Measurements from ENCODE around the gene MEIKIN.
"Not testable (repeated sequence)": the region's sequence is repeated elsewhere in the genome, so short reads cannot be mapped to it uniquely, and the experiment has no call there.

DNA sequence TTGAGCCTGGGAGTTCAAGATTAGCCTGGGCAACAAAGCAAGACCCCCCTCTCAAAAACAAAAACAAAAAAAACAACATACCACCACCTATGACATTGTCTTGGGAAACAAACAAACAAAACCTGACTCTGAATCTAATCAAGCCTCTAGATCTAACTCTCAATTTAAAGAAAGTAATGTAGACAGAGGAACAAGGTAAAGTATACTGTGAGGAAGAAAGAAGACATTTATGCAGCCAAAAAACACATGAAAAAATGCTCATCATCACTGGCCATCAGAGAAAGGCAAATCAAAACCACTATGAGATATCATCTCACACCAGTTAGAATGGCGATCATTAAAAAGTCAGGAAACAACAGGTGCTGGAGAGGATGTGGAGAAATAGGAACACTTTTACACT, 167.3 kb downstream of the MEIKIN start:
- TF ChIP-seq, protein P1, sequence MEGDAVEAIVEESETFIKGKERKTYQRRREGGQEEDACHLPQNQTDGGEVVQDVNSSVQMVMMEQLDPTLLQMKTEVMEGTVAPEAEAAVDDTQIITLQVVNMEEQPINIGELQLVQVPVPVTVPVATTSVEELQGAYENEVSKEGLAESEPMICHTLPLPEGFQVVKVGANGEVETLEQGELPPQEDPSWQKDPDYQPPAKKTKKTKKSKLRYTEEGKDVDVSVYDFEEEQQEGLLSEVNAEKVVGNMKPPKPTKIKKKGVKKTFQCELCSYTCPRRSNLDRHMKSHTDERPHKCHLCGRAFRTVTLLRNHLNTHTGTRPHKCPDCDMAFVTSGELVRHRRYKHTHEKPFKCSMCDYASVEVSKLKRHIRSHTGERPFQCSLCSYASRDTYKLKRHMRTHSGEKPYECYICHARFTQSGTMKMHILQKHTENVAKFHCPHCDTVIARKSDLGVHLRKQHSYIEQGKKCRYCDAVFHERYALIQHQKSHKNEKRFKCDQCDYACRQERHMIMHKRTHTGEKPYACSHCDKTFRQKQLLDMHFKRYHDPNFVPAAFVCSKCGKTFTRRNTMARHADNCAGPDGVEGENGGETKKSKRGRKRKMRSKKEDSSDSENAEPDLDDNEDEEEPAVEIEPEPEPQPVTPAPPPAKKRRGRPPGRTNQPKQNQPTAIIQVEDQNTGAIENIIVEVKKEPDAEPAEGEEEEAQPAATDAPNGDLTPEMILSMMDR (optimal IDR thresholded peaks at IDR 0.05 in 1 of 3, IDR thresholded peaks at IDR 0.05 in 1 of 3, conservative IDR thresholded peaks at IDR 0.05 in 1 of 3; ENCODE audit: extremely low read depth in 1 of 3, insufficient read depth in 2 of 3, low read length in 3 of 3): not testable (repeated sequence)
- TF ChIP-seq EZH2 (IDR thresholded peaks at IDR 0.05; ENCODE audit: low read length): not testable (repeated sequence)

Measured in keratinocyte (primary cell).